BLaER1 (cell line): ENCODE measurements around the gene SYNGR3.

Experiments used
- H3K27ac ChIP-seq: shearing (Covaris generic); formaldehyde crosslinking; 2 replicates; pipeline ENCODE4 v1.8.1; 2022
- H3K27me3 ChIP-seq: shearing (Covaris generic); formaldehyde crosslinking; 2 replicates; pipeline ENCODE4 v1.8.1; 2022
- H3K36me3 ChIP-seq: shearing (Covaris generic); formaldehyde crosslinking; 2 replicates; pipeline ENCODE4 v1.8.1; 2022
- H3K4me1 ChIP-seq: shearing (Covaris generic); formaldehyde crosslinking; 2 replicates; pipeline ENCODE4 v1.8.1; 2022
- H3K4me2 ChIP-seq: shearing (Covaris generic); formaldehyde crosslinking; 2 replicates; pipeline ENCODE4 v1.8.1; 2022
- H3K4me3 ChIP-seq: shearing (Covaris generic); formaldehyde crosslinking; 2 replicates; pipeline ENCODE4 v1.8.1; 2022
- H3K9ac ChIP-seq: shearing (Covaris generic); formaldehyde crosslinking; 2 replicates; pipeline ENCODE4 v1.8.1; 2022
- H3K9me3 ChIP-seq: shearing (Covaris generic); formaldehyde crosslinking; 2 replicates; pipeline ENCODE4 v1.8.1; 2022
- H4K20me1 ChIP-seq: shearing (Covaris generic); formaldehyde crosslinking; 2 replicates; pipeline ENCODE4 v1.8.1; 2022
- Cebpa-rat ChIP-seq: shearing (Covaris generic); IDR thresholded peaks from 2 replicates; pipeline ENCODE4 v1.8.1; 2022

SYNGR3 gene

DNA sequence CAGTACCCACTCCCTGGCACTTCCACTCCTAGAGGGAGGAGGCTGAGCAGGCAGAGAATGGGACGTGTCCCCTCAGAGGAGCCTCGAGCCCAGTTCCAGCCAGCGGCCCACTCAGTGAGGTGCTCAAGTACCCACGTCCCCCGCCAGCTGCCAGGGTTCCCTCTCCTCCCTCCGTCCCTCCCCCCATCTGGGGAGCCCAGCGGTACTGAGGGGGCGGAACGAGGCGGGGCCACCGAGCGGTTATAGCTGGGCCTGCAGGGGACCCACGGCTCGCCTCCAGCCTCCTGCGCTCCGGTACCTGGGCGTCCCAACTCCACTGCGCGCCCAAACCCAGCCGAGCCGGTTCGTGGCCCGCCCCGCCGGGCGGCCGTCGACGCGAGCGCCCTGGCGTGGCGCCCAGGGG lies 29.7 kb downstream of the SYNGR3 start, which contains the start of gene NPW:
Gene NPW (plus strand): TSS at position 268 of the 403 bp plus-strand sequence.
- H3K36me3 ChIP-seq = no peaks in the 10 kb centered on the region
- peak within 1 kb of the TSS; percentile 61; the same call in 1 of the 2 replicates for H3K27ac ChIP-seq
- H4K20me1 ChIP-seq = 0 out of 2 replicates have a peak, but pooled peaks cover 6% of the 10 kb centered on the region
- peak within 1 kb of the TSS; percentile 60 for H3K4me3 ChIP-seq
- no peaks in the 10 kb centered on the region for H3K9me3 ChIP-seq
- peak within 1 kb of the TSS; percentile 75 for H3K4me2 ChIP-seq
- H3K9ac ChIP-seq = peak within 1 kb of the TSS; percentile 66
- H3K27me3 ChIP-seq = peaks cover 45% of the 10 kb centered on the region
- TF ChIP-seq Cebpa-rat = no peak
- peaks cover 56% of the 10 kb centered on the region for H3K4me1 ChIP-seq

GRCh38 chr16:2019921-2020831 lies 30.4 kb downstream of the SYNGR3 start:
- peak overlapping the region; percentile 66 for H3K9ac ChIP-seq
- peaks cover 49% of the 10 kb centered on the region for H3K27me3 ChIP-seq

DNA sequence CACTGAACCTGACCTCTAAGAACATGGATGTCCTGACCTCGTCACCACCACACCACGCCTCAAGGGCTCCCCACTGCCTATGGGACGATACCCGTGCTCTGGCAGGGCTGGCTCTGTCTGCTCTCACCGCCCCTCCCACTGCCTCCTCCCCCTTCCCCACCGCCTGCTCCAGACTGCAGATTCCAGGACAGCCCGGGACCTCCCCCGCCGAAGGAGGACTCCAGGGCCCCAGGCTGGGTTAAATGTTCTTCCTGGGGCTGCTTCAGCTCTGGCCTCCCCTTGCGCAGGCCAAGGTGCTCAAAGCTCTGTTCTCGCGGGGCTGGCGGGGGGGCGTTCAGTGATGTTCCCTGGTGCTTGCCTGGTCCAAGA lies 32.9 kb downstream of the SYNGR3 start:
- TF ChIP-seq Cebpa-rat = no peak
- H3K27me3 ChIP-seq = peaks cover 74% of the 10 kb centered on the region
- H3K36me3 ChIP-seq = no peaks in the 10 kb centered on the region
- no peaks in the 10 kb centered on the region for H3K9me3 ChIP-seq
- peak overlapping the region; percentile 66; the same call in 1 of the 2 replicates for H3K9ac ChIP-seq
- peaks cover 9% of the 10 kb centered on the region for H4K20me1 ChIP-seq
- peak overlapping the region; percentile 56 for H3K4me3 ChIP-seq
- H3K4me2 ChIP-seq = peak overlapping the region; percentile 85
- H3K4me1 ChIP-seq = peaks cover 51% of the 10 kb centered on the region
- H3K27ac ChIP-seq = no peak overlapping the region; the same call in 1 of the 2 replicates

More at GRCh38 chr16:2019921-2020831, 30.4 kb downstream of the SYNGR3 start:
- Histone ChIP-seq H3K4me2 (peak overlapping the region; percentile 75), H4K20me1 (0 out of 2 replicates have a peak, but pooled peaks cover 6% of the 10 kb centered on the region), H3K36me3 (no peaks in the 10 kb centered on the region), H3K4me1 (peaks cover 56% of the 10 kb centered on the region), H3K27ac (peak overlapping the region; percentile 61; the same call in 1 of the 2 replicates), H3K4me3 (peak overlapping the region; percentile 60), H3K9me3 (no peaks in the 10 kb centered on the region)
- no peak for TF ChIP-seq Cebpa-rat

GRCh38 chr16:2023092-2024031 lies 33.6 kb downstream of the SYNGR3 start:
- H3K4me1 ChIP-seq = peaks cover 58% of the 10 kb centered on the region

DNA sequence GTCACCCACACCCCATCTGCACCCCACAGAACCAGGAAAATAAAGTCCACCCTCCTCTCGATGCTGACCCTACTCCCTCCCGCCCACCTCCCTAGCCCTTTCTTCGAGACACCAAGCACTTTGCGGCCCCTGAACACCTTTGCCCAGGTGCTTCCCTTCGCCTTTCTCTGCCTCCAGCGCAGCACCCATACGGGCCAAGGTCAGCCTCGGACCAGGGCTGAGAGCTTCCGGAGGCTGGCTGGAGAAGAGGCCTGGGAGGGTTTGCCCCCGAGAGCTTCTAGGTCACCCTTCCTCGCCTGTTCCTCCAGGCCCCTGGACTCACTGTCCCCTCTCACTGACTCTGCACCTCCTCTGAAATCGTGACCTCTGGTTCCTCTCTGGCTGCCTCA lies 34.3 kb downstream of the SYNGR3 start:
- TF ChIP-seq Cebpa-rat = no peak
- no peak overlapping the region for H3K4me3 ChIP-seq
- H3K4me2 ChIP-seq = peak overlapping the region; percentile 85

More at GRCh38 chr16:2023092-2024031, 33.6 kb downstream of the SYNGR3 start:
- TF ChIP-seq Cebpa-rat = no peak
- H3K27me3 ChIP-seq = peaks cover 74% of the 10 kb centered on the region
- peak overlapping the region; percentile 66; the same call in 1 of the 2 replicates for H3K9ac ChIP-seq
- no peaks in the 10 kb centered on the region for H3K9me3 ChIP-seq
- no peaks in the 10 kb centered on the region for H3K36me3 ChIP-seq
- peak overlapping the region; percentile 85 for H3K4me2 ChIP-seq
- H3K4me3 ChIP-seq = peak overlapping the region; percentile 56
- H3K27ac ChIP-seq = peak overlapping the region; percentile 52; the same call in 1 of the 2 replicates
- H4K20me1 ChIP-seq = peaks cover 16% of the 10 kb centered on the region

GRCh38 chr16:2025251-2025650 lies 35.5 kb downstream of the SYNGR3 start:
- H3K9ac ChIP-seq = no peak overlapping the region

More for the DNA sequence above, 34.3 kb downstream of the SYNGR3 start:
- no peaks in the 10 kb centered on the region for H3K9me3 ChIP-seq
- H4K20me1 ChIP-seq = peaks cover 21% of the 10 kb centered on the region
- no peak overlapping the region for H3K27ac ChIP-seq
- peaks cover 73% of the 10 kb centered on the region for H3K27me3 ChIP-seq
- peaks cover 62% of the 10 kb centered on the region for H3K4me1 ChIP-seq
- H3K9ac ChIP-seq = no peak overlapping the region; the same call in 1 of the 2 replicates
- no peaks in the 10 kb centered on the region for H3K36me3 ChIP-seq

DNA sequence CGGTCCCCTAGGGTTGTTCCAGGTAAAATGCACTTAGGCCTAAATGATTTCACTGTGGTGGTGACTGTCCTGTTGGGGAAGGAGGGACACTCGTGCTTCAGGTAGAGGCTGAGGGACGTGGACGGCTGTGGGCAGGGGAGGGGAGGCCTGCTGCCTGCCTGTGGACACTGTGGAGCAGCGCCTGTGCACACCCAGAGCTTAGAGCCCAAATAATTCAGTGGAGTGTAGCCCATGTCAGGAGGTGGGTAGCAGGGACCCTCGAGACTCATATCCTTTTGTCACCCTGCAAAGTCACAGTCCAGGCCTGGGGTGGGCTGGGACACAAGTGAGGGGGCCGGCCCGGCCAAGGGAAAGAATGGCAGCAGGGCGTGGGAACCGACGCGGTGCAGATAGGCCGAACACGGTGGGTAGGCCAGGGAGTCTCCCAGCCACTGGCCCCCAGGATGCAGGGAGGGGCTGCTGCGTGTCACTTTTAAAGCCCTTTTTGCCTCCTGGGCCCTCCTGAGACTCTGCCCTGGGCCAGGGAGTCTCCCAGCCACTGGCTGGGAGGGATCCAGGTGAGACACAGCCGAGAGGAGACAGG lies 36.2 kb downstream of the SYNGR3 start:
- no peak for TF ChIP-seq Cebpa-rat
- H3K36me3 ChIP-seq = peaks cover 7% of the 10 kb centered on the region
- peaks cover 56% of the 10 kb centered on the region for H3K4me1 ChIP-seq
- peak overlapping the region; percentile 96 for H3K4me2 ChIP-seq
- peaks cover 18% of the 10 kb centered on the region for H4K20me1 ChIP-seq
- no peak overlapping the region for H3K4me3 ChIP-seq
- H3K27ac ChIP-seq = no peak overlapping the region
- no peaks in the 10 kb centered on the region for H3K9me3 ChIP-seq
- H3K27me3 ChIP-seq = peaks cover 54% of the 10 kb centered on the region
- H3K9ac ChIP-seq = no peak overlapping the region

More at GRCh38 chr16:2025251-2025650, 35.5 kb downstream of the SYNGR3 start:
- Histone ChIP-seq H3K4me3 (no peak overlapping the region), H3K9me3 (no peaks in the 10 kb centered on the region), H3K27me3 (peaks cover 61% of the 10 kb centered on the region), H3K4me1 (peaks cover 56% of the 10 kb centered on the region), H3K27ac (no peak overlapping the region), H3K36me3 (peaks cover 6% of the 10 kb centered on the region), H3K4me2 (no peak overlapping the region), H4K20me1 (peaks cover 18% of the 10 kb centered on the region)
- no peak for TF ChIP-seq Cebpa-rat

DNA sequence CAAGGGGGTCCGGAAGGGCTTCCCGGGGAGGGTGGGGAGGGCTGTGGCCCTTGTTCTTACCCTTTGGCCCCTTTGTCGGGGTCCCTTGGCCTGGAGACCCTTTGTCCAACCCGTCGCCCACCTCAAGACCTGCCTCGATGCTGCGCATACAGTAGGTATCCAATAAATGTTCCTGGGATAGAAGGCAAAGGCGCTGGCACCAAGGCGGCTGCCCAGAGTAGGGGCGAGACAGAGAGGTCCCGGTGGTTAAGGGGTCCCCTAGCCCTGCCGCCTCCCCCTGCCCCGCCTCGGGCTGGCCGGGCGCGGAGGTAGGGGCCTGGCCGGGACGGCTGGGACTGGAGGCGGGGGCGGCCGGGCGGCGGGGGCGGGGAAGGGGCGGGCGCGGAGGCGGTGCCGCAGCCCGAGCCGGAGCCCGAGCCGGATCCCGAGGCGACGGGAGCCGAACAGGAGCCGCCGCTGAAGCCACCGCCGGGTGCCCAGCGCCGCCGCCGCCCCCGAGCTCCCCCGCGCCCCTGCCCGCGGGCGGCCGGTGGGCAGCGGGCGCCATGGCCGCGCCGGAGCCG lies 36.8 kb downstream of the SYNGR3 start, which contains the start of gene NHERF2:
Gene NHERF2 (plus strand): TSS at position 442 of the 563 bp plus-strand sequence. CDS start 104 bp downstream, at position 546.
- Histone ChIP-seq H3K9ac (peak within 1 kb of the TSS; percentile 74), H3K36me3 (peaks cover 7% of the 10 kb centered on the region), H4K20me1 (peaks cover 18% of the 10 kb centered on the region), H3K4me3 (peak within 1 kb of the TSS; percentile 74), H3K9me3 (no peaks in the 10 kb centered on the region), H3K4me1 (peaks cover 61% of the 10 kb centered on the region), H3K27ac (peak within 1 kb of the TSS; percentile 56), H3K27me3 (peaks cover 48% of the 10 kb centered on the region), H3K4me2 (peak within 1 kb of the TSS; percentile 96)
- no peak for TF ChIP-seq Cebpa-rat
